Stomach (tissue), 4 donors: ENCODE data around the gene NUDC.

Experiments used
- CTCF ChIP-seq, 7 experiments: fragments of 450-650 bp in 4 of 7; fragments of 200-600 bp in 3 of 7; sonication (generic) in 3 of 7; IDR thresholded peaks; one replicate each; pipeline ENCODE4 v1.5.1; 2016 to 2019; ENCODE audit warnings: antibody characterized with exemption in 7 of 7, control low read depth in 2 of 7, mild to moderate bottlenecking in 1 of 7
- EP300 ChIP-seq: sonication (generic); formaldehyde crosslinking; IDR thresholded peaks from one replicate; pipeline ENCODE4 v1.6.1; 2017; ENCODE audit warnings: antibody characterized with exemption
- POLR2A ChIP-seq, 4 donors: fragments of 450-650 bp; IDR thresholded peaks; one replicate each; pipeline ENCODE4 v1.6.1; 2016; ENCODE audit warnings: antibody characterized with exemption in 4 of 4, control low read depth in 2 of 4, mild to moderate bottlenecking in 1 of 4, moderate library complexity in 1 of 4

GRCh38 chr1:26961826-26962225, 40.3 kb downstream of the NUDC start:
- TF ChIP-seq EP300 (no peak), CTCF (IDR thresholded peaks at IDR 0.05) (no peak), POLR2A (IDR thresholded peaks at IDR 0.05) (no peak)
